Calu3 (cell line): ENCODE results near the gene SRPX. TPM values are rescaled to one million over a fixed set of nuclear protein-coding genes. Genes with fewer than 3 reads are reported as not detected.

Experiments used
- BruUV-seq: library from RNA; stranded (reverse); fragments of 400-500 nt; replicated peaks from 2 replicates; lab custom pipeline; 2021; lab: Mats Ljungman, UMichigan
- CTCF ChIA-PET: fragments of 300-600 bp; sonication (Branson Sonifier 250); formaldehyde crosslinking; loops from one replicate; lab custom pipeline; 2022; ENCODE audit warnings: antibody characterized with exemption; lab: Charles Lee
- DNase-seq: peaks from one replicate; pipeline ENCODE4 v3.0.0; 2022
- H3K27ac Mint-ChIP-seq: one replicate; pipeline ENCODE4 v1.8.0; 2022; ENCODE audit warnings: mixed read lengths; ENCODE audit not compliant: unreplicated experiment
- H3K27me3 Mint-ChIP-seq: one replicate; pipeline ENCODE4 v1.8.0; 2022; ENCODE audit warnings: mixed read lengths; ENCODE audit not compliant: unreplicated experiment
- H3K36me3 Mint-ChIP-seq: one replicate; pipeline ENCODE4 v1.8.0; 2022; ENCODE audit warnings: mild to moderate bottlenecking, moderate library complexity, mixed read lengths; ENCODE audit not compliant: insufficient read depth, unreplicated experiment
- H3K4me1 Mint-ChIP-seq: one replicate; pipeline ENCODE4 v1.8.0; 2022; ENCODE audit warnings: mild to moderate bottlenecking, low read depth, mixed read lengths; ENCODE audit not compliant: unreplicated experiment
- H3K4me3 Mint-ChIP-seq: one replicate; pipeline ENCODE4 v1.8.0; 2022; ENCODE audit warnings: mild to moderate bottlenecking, low read depth, moderate library complexity, mixed read lengths; ENCODE audit not compliant: unreplicated experiment
- H3K9me3 Mint-ChIP-seq: one replicate; pipeline ENCODE4 v1.8.0; 2022; ENCODE audit warnings: low read depth, mixed read lengths; ENCODE audit not compliant: unreplicated experiment
- intact Hi-C: fragments of 100-400 bp; cut with micrococcal nuclease; formaldehyde crosslinking; loops from one replicate; pipeline ENCODE4 v1.10.0; 2022; ENCODE audit not compliant: unreplicated experiment
- total RNA-seq: library from RNA; stranded (reverse); gene quantifications from 2 replicates; pipeline ENCODE4 v1.2.3, GENCODE V29; 2022
- TF ChIP-seq, protein P1 (sequence below): fragments of 200-600 bp; IDR thresholded peaks from one replicate; pipeline ENCODE4 v1.8.0; 2022; ENCODE audit warnings: antibody characterized with exemption; ENCODE audit not compliant: unreplicated experiment

The SRPX gene
- total RNA-seq, 1 experiment from 2014 or later, result 1.2 TPM

GRCh38 chrX:38165023-38165422 lies 55.6 kb downstream of the SRPX start:
- H3K9me3 Mint-ChIP-seq, result no peaks in the 10 kb centered on the region
- TF ChIP-seq, protein P1, sequence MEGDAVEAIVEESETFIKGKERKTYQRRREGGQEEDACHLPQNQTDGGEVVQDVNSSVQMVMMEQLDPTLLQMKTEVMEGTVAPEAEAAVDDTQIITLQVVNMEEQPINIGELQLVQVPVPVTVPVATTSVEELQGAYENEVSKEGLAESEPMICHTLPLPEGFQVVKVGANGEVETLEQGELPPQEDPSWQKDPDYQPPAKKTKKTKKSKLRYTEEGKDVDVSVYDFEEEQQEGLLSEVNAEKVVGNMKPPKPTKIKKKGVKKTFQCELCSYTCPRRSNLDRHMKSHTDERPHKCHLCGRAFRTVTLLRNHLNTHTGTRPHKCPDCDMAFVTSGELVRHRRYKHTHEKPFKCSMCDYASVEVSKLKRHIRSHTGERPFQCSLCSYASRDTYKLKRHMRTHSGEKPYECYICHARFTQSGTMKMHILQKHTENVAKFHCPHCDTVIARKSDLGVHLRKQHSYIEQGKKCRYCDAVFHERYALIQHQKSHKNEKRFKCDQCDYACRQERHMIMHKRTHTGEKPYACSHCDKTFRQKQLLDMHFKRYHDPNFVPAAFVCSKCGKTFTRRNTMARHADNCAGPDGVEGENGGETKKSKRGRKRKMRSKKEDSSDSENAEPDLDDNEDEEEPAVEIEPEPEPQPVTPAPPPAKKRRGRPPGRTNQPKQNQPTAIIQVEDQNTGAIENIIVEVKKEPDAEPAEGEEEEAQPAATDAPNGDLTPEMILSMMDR, result no peak
- H3K4me3 Mint-ChIP-seq, result no peak overlapping the region
- CTCF ChIA-PET, result no interaction called here
- H3K27ac Mint-ChIP-seq, result no peak overlapping the region
- H3K36me3 Mint-ChIP-seq, result no peaks in the 10 kb centered on the region
- H3K4me1 Mint-ChIP-seq, result no peaks in the 10 kb centered on the region
- no peak for DNase-seq
- intact Hi-C loops, result loop anchor here (10.0 kb wide), 1 partner anchor 170 kb away; a partner anchor contains a TSS
- BruUV-seq, result no TSS peak
- H3K27me3 Mint-ChIP-seq, result no peaks in the 10 kb centered on the region

- H3K4me1 Mint-ChIP-seq, result no peaks in the 10 kb centered on the region
- H3K27me3 Mint-ChIP-seq, result no peaks in the 10 kb centered on the region
- TF ChIP-seq, protein P1, result no peak
- no peaks in the 10 kb centered on the region for H3K36me3 Mint-ChIP-seq
- CTCF ChIA-PET, result interaction anchor here (0.9 kb wide), 1 partner anchor 155 kb away, joined by 3 read pairs; no protein-coding TSS in a partner anchor
- no peak overlapping the region for H3K27ac Mint-ChIP-seq
- no TSS peak for BruUV-seq
- no peaks in the 10 kb centered on the region for H3K9me3 Mint-ChIP-seq
- intact Hi-C loops, result loop anchor here (10.0 kb wide), 1 partner anchor 168 kb away; a partner anchor contains a TSS
- DNase-seq, result no peak
- no peak overlapping the region for H3K4me3 Mint-ChIP-seq
These were observed 57.5 kb downstream of the SRPX start for GRCh38 chrX:38163193-38163592.

GRCh38 chrX:38156838-38157237 lies 63.8 kb downstream of the SRPX start:
- H3K4me3 Mint-ChIP-seq, result no peak overlapping the region
- TF ChIP-seq, protein P1, result no peak
- no TSS peak for BruUV-seq
- intact Hi-C loops, result no loop called here
- H3K27ac Mint-ChIP-seq, result no peak overlapping the region
- CTCF ChIA-PET, result no interaction called here
- no peak for DNase-seq
- H3K4me1 Mint-ChIP-seq, result no peaks in the 10 kb centered on the region
- no peaks in the 10 kb centered on the region for H3K27me3 Mint-ChIP-seq
- no peaks in the 10 kb centered on the region for H3K9me3 Mint-ChIP-seq
- no peaks in the 10 kb centered on the region for H3K36me3 Mint-ChIP-seq

- Mint-ChIP-seq H3K4me3 (no peak overlapping the region), H3K4me1 (no peaks in the 10 kb centered on the region), H3K9me3 (no peaks in the 10 kb centered on the region), H3K27ac (no peak overlapping the region), H3K27me3 (no peaks in the 10 kb centered on the region), H3K36me3 (no peaks in the 10 kb centered on the region)
- CTCF ChIA-PET, result no interaction called here
- BruUV-seq, result no TSS peak
- no peak for DNase-seq
- intact Hi-C loops, result no loop called here
- TF ChIP-seq, protein P1, result no peak
These were observed 65.9 kb downstream of the SRPX start for GRCh38 chrX:38154818-38155217.
